Lower leg skin (tissue), 4 donors: ENCODE data around the gene RGS12. TPM values are rescaled to one million over a fixed set of nuclear protein-coding genes. Genes with fewer than 3 reads are reported as not detected.

Experiments used
- DNase-seq, 2 donors: peaks; one replicate each; pipeline ENCODE4 v3.0.0-alpha.2; 2019; ENCODE audit warnings: low spot score in 2 of 2
- H3K4me3 ChIP-seq: fragments of 200-600 bp; sonication (generic); 2 replicates; pipeline ENCODE4 v1.5.1; 2017; ENCODE audit warnings: mild to moderate bottlenecking, low read depth; ENCODE audit not compliant: poor library complexity, severe bottlenecking
- CTCF ChIP-seq, 3 donors: fragments of 450-650 bp; IDR thresholded peaks; one replicate each; pipeline ENCODE4 v1.5.1; 2016; ENCODE audit warnings: antibody characterized with exemption in 3 of 3, mild to moderate bottlenecking in 3 of 3, moderate library complexity in 2 of 3
- POLR2A ChIP-seq, 2 donors: fragments of 450-650 bp; IDR thresholded peaks; one replicate each; pipeline ENCODE4 v1.6.1; 2016 to 2017; ENCODE audit warnings: antibody characterized with exemption in 2 of 2, mild to moderate bottlenecking in 1 of 2, moderate library complexity in 1 of 2
- WGBS, 2 donors: methylation state at CpG; one replicate each; pipeline ENCODE4 v1.1.5; 2018; 5-methylcytosine and 5-hydroxymethylcytosine counted together
- intact Hi-C: fragments of 100-400 bp; cut with DNase I; formaldehyde crosslinking; loops from one replicate; pipeline ENCODE4 v1.15.0; 2023; ENCODE audit warnings: low total_unique reads
- total RNA-seq, 4 donors: library from RNA; depleted of rRNA; stranded (reverse); fragments of >200 nt; gene quantifications; one replicate each; pipeline ENCODE4 v1.1.0, GENCODE V29; 2016

The RGS12 gene
- total RNA-seq, 4 donors from 2014 or later: 47.5 to 92.6 (median 80.6) TPM

DNA sequence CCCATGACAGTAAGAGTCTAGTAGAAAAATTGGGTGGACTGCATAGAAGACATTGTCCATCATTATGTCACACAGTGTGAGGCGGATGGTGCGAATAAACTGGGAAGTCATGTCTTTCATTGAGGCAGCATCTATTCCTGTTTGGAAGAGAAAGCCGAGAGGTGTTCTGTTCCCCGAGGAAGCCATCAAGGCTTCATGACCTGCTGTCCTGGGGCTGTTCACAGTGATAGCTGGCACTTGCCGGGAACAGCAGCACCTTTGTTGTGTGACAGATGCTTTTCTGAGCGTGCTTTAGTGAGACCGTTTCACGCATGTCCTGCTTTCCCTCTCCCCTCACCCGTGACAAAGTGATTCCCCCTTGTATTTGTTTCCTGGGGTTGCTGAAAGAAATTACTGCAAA is 20.3 kb downstream of the RGS12 start:
- no peak for TF ChIP-seq POLR2A (IDR thresholded peaks at IDR 0.05)
- no peak for TF ChIP-seq CTCF (IDR thresholded peaks at IDR 0.05)
- peak in 1 of 2 donors; percentile 67 for DNase-seq
- no peak overlapping the region for H3K4me3 ChIP-seq
- WGBS, 2 donors: 93 to 95% methylated on average over 9 of the region's 9 CpGs
- intact Hi-C loops: no loop called here

DNA sequence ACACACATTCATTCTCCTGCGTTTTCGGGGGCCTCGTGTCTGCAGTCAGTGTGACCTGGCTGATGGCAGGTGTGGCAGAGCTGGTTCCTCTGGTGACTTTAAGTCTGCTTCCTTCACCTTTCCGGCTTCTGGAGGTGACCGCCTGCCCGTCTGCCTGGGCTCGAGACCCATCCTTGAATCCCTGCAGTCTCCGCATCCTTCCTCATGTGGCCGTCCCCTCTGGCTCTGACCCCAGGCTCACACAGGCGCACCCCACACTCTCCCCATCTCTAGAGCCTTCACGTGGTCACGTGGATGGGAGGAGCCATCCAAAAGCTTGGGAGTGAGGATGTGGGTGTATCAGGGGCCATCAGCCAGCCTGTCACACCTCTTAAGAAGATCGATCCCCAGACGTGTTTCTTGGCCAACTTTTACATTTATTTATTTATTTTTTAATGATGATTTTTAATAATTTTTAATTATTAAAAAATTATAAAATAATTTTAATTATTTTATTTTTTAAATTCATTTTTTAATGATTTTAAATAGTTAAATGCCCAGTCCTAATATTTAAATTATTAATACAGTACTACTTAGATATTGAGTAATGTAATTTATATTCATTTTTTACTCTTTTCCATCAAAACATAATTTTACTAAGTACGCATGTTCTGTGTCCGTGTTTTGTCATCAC is 20.9 kb downstream of the RGS12 start:
- DNase-seq: peak in 1 of 2 donors; percentile 57
- no peak overlapping the region for H3K4me3 ChIP-seq
- no peak for TF ChIP-seq POLR2A (IDR thresholded peaks at IDR 0.05)
- no peak for TF ChIP-seq CTCF (IDR thresholded peaks at IDR 0.05)
- intact Hi-C loops: no loop called here
- WGBS, 2 donors: 91 to 92% methylated on average over 16 of the region's 16 CpGs

DNA sequence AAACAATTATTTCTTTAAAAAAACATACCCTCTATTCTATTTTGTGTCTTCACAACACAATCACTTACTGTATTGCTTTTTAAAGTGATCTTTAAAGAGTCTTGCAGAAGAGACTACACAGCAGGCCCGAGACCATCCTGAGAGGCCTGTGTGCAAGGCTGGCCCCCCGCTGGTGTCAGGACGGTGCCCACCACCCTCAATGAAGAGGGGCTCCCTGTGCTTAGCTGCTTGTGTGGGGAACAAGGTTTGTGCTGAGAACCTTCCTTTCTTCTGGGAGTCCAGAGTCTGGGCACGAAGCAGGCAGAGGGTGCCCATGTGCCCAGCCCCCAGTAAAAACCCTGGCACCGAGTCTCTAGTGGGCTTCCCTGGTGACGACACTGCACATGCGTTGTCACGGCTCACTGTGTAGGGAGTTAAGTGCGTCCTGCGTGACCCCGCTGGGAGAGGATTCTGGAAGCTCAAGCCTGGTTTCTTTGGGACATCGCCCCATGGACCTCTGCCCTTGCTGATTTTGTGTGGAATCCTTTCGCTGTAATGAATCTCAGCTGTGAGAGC is 22.0 kb downstream of the RGS12 start:
- no peak for TF ChIP-seq POLR2A (IDR thresholded peaks at IDR 0.05)
- H3K4me3 ChIP-seq: no peak overlapping the region
- intact Hi-C loops: no loop called here
- DNase-seq: peak in 1 of 2 donors; percentile 56
- WGBS, 2 donors: 79 to 92% methylated on average over 13 of the region's 13 CpGs

DNA sequence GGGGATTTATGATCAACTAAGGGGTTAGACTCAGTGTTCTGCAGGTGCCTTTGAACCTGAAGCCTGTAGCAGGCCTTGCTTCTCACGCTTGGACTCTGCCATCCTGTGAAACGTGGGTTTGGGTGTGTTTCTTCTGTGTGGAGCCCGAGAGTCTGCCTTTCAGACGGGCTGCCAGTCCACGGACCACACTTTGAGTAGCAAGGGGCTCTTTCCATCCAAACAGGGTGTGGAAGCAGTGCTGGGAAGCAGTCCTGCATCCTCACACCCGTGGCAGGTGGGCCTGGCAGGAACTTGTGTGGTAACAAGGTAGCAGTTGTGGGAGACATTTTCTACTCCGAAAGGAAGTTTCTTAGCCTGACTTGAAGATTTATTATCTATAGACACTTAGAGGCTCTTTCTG is 22.7 kb downstream of the RGS12 start:
- no peak overlapping the region for H3K4me3 ChIP-seq
- DNase-seq: no peak
- TF ChIP-seq CTCF (IDR thresholded peaks at IDR 0.05) (no peak), POLR2A (IDR thresholded peaks at IDR 0.05) (no peak)
- intact Hi-C loops: no loop called here
- WGBS, 2 donors: 87 to 89% methylated on average over 7 of the region's 7 CpGs

DNA sequence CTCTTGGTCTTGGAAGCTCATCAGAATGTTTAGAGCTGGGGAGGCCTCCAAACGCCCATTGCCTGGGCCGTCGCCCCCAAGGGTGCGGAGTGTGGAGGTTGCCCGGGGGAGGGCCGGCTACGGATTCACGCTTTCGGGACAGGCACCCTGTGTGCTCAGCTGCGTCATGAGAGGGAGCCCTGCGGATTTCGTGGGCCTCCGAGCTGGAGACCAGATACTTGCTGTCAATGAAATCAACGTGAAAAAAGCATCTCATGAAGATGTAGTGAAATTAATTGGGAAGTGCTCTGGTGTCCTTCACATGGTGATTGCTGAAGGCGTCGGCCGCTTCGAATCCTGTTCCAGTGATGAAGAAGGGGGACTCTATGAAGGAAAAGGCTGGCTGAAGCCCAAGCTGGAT is 23.3 kb downstream of the RGS12 start:
- WGBS, 2 donors: 94 to 96% methylated on average over 18 of the region's 18 CpGs
- TF ChIP-seq CTCF (IDR thresholded peaks at IDR 0.05) (no peak), POLR2A (IDR thresholded peaks at IDR 0.05) (no peak)
- no peak overlapping the region for H3K4me3 ChIP-seq
- no peak for DNase-seq
- intact Hi-C loops: loop anchor here (2.0 kb wide), 1 partner anchor 47 kb away; no protein-coding TSS in a partner anchor

GRCh38 chr4:3317011-3317655 is 24.3 kb downstream of the RGS12 start:
- intact Hi-C loops: loop anchor here (2.0 kb wide), 1 partner anchor 46 kb away; no protein-coding TSS in a partner anchor
- 96 to 97% methylated on average over 40 of the region's 42 CpGs for WGBS, 2 donors
- no peak overlapping the region for H3K4me3 ChIP-seq
- no peak for TF ChIP-seq CTCF (IDR thresholded peaks at IDR 0.05)
- no peak for TF ChIP-seq POLR2A (IDR thresholded peaks at IDR 0.05)
- DNase-seq: peak in 1 of 2 donors; percentile 81
